GM12878 (cell line): Measurements from ENCODE around the gene IMMP2L. TPM values are rescaled to one million over a fixed set of nuclear protein-coding genes. Genes with fewer than 3 reads are reported as not detected.

ENCODE experiments used
- ATAC-seq: fragments of 200-7000 bp; cut with Tn5 transposase; 3 replicates; pipeline ENCODE4 v1.9.1; 2020; ENCODE audit warnings: mild to moderate bottlenecking, moderate library complexity
- BruUV-seq: library from RNA; stranded (reverse); fragments of 400-500 nt; replicated peaks from 2 replicates; lab custom pipeline; 2021; lab: Mats Ljungman, UMichigan
- CTCF ChIA-PET: fragments of 300-600 bp; sonication (Branson Sonifier 250); formaldehyde crosslinking; extraction: SDS; loops from one replicate; lab custom pipeline; 2021; ENCODE audit warnings: inconsistent platforms; lab: Yijun Ruan, JAX
- POLR2A ChIA-PET: fragments of 350-600 bp; formaldehyde crosslinking; extraction: SDS; loops from one replicate; lab custom pipeline; 2021; ENCODE audit warnings: inconsistent platforms; lab: Charles Lee
- RAD21 ChIA-PET: fragments of 300-600 bp; sonication (Branson Sonifier 250); formaldehyde crosslinking; loops from one replicate; lab custom pipeline; 2023; ENCODE audit warnings: antibody characterized with exemption; ENCODE audit not compliant: unreplicated experiment; lab: Charles Lee
- SMC1A ChIA-PET: fragments of 300-600 bp; sonication (Branson Sonifier 250); formaldehyde crosslinking; loops from one replicate; lab custom pipeline; 2023; ENCODE audit not compliant: unreplicated experiment, uncharacterized antibody; lab: Charles Lee
- DNase-seq: peaks from one replicate; pipeline ENCODE4 v3.0.0-alpha.2; 2011; ENCODE audit warnings: low read depth, low spot score
- FAIRE-seq: peaks from 3 replicates; lab custom pipeline; 2011; peaks lifted over from hg19 to GRCh38; lab: Jason Lieb, UNC
- H2AFZ ChIP-seq: 2 replicates; pipeline ENCODE4 v1.6.0; 2011; ENCODE audit warnings: low read depth, low read length, control low read depth; ENCODE audit not compliant: control insufficient read depth
- H3K27ac ChIP-seq: 2 replicates; pipeline ENCODE4 v1.5.1; 2011; ENCODE audit warnings: control low read depth; ENCODE audit not compliant: control insufficient read depth, insufficient read depth
- H3K27me3 ChIP-seq, 2 experiments: replicated peaks in 1 of 2; 2 replicates each; pipeline versions ENCODE4 v1.6.0 to v1.6.1; 2011; ENCODE audit warnings: low read length in 1 of 2; ENCODE audit not compliant: control insufficient read depth in 2 of 2, insufficient read depth in 2 of 2
- H3K36me3 ChIP-seq, 2 experiments: 2 replicates each; pipeline ENCODE4 v1.5.1; 2011; ENCODE audit warnings: low read length in 1 of 2; ENCODE audit not compliant: control insufficient read depth in 2 of 2, insufficient read depth in 2 of 2
- H3K4me1 ChIP-seq: 2 replicates; pipeline ENCODE4 v1.6.1; 2011; ENCODE audit warnings: mild to moderate bottlenecking, low read length, moderate library complexity, mixed read lengths; ENCODE audit not compliant: control insufficient read depth, insufficient read depth
- H3K4me2 ChIP-seq: 2 replicates; pipeline ENCODE4 v1.6.0; 2011; ENCODE audit warnings: control low read depth; ENCODE audit not compliant: control insufficient read depth, insufficient read depth
- H3K4me3 ChIP-seq: fragments of 200-600 bp; sonication (generic); 2 replicates; pipeline ENCODE4 v1.5.1; 2016
- H3K79me2 ChIP-seq: 2 replicates; pipeline ENCODE4 v1.6.0; 2011; ENCODE audit warnings: low read length; ENCODE audit not compliant: control insufficient read depth, insufficient read depth
- H3K9ac ChIP-seq: 2 replicates; pipeline ENCODE4 v1.8.0; 2011; ENCODE audit warnings: low read length, control low read depth, mixed read lengths; ENCODE audit not compliant: control insufficient read depth, insufficient read depth
- H3K9me3 ChIP-seq: replicated peaks from 3 replicates; pipeline ENCODE4 v1.5.1; 2011; ENCODE audit warnings: mild to moderate bottlenecking, low read length; ENCODE audit not compliant: control insufficient read depth, insufficient read depth
- H4K20me1 ChIP-seq: 2 replicates; pipeline ENCODE4 v1.6.0; 2011; ENCODE audit not compliant: control insufficient read depth, insufficient read depth
- ATF2 ChIP-seq: IDR thresholded peaks from 2 replicates; pipeline ENCODE4 v1.6.1; 2012; ENCODE audit warnings: low read length, inconsistent platforms
- CBFB ChIP-seq: IDR thresholded peaks from 2 replicates; pipeline ENCODE4 v1.6.1; 2016; ENCODE audit warnings: antibody characterized with exemption, low read depth
- CHD1 ChIP-seq: IDR thresholded peaks from 2 replicates; pipeline ENCODE4 v1.6.1; 2012; ENCODE audit warnings: low read depth, low read length, improper control_type of control experiment
- CREB1 ChIP-seq: IDR thresholded peaks from 2 replicates; pipeline ENCODE4 v1.6.1; 2012; ENCODE audit warnings: low read depth, mild to moderate bottlenecking, inconsistent platforms
- ESRRA ChIP-seq: IDR thresholded peaks from 2 replicates; pipeline ENCODE4 v1.6.1; 2012; ENCODE audit warnings: mild to moderate bottlenecking, low read length, improper control_type of control experiment
- HDGF ChIP-seq: fragments of 450-650 bp; IDR thresholded peaks from 2 replicates; pipeline ENCODE4 v1.6.1; 2016; ENCODE audit warnings: antibody characterized with exemption
- KDM1A ChIP-seq: fragments of 200-600 bp; sonication (generic); IDR thresholded peaks from 2 replicates; pipeline ENCODE4 v1.6.1; 2016; ENCODE audit warnings: borderline replicate concordance
- MYC ChIP-seq: IDR thresholded peaks from 2 replicates; pipeline ENCODE4 v1.6.1; 2011; ENCODE audit warnings: mild to moderate bottlenecking, low read length, moderate library complexity, inconsistent platforms; ENCODE audit not compliant: insufficient read depth, insufficient replicate concordance, insufficient read length, severe bottlenecking
- NR2F1 ChIP-seq: fragments of 450-650 bp; conservative IDR thresholded peaks from 2 replicates; pipeline ENCODE4 v1.6.1; 2017; ENCODE audit warnings: mild to moderate bottlenecking
- PBX3 ChIP-seq: IDR thresholded peaks from 2 replicates; pipeline ENCODE4 v1.6.1; 2011; ENCODE audit warnings: mild to moderate bottlenecking, low read depth, low read length, moderate library complexity; ENCODE audit not compliant: insufficient replicate concordance
- RFX5 ChIP-seq: IDR thresholded peaks from 2 replicates; pipeline ENCODE4 v1.6.1; 2011; ENCODE audit warnings: low read depth, low read length, improper control_type of control experiment
- SIN3A ChIP-seq: IDR thresholded peaks from 2 replicates; pipeline ENCODE4 v1.6.1; 2012; ENCODE audit warnings: low read depth, low read length, improper control_type of control experiment
- SP1 ChIP-seq: IDR thresholded peaks from one replicate; pipeline ENCODE4 v1.6.1; 2011; ENCODE audit warnings: low read depth, low read length
- SREBF1 ChIP-seq: IDR thresholded peaks from 2 replicates; pipeline ENCODE4 v1.6.1; 2012; ENCODE audit warnings: mild to moderate bottlenecking, low read length
- SREBF2 ChIP-seq: IDR thresholded peaks from 2 replicates; pipeline ENCODE4 v1.6.1; 2012; ENCODE audit warnings: mild to moderate bottlenecking, low read length
- STAT1 ChIP-seq: fragments of 450-650 bp; conservative IDR thresholded peaks from 2 replicates; pipeline ENCODE4 v1.6.1; 2014; ENCODE audit warnings: antibody characterized with exemption, mild to moderate bottlenecking
- TAF1 ChIP-seq: IDR thresholded peaks from 2 replicates; pipeline ENCODE4 v1.6.1; 2011; ENCODE audit warnings: mild to moderate bottlenecking, low read depth, low read length, borderline replicate concordance
- YY1 ChIP-seq: IDR thresholded peaks from 2 replicates; pipeline ENCODE4 v1.6.1; 2011; ENCODE audit warnings: low read depth, mild to moderate bottlenecking, low read length
- ZNF274 ChIP-seq: IDR thresholded peaks from one replicate; pipeline ENCODE4 v1.8.0; 2011; ENCODE audit not compliant: insufficient read length, insufficient read depth
- ZNF687 ChIP-seq: fragments of 450-650 bp; IDR thresholded peaks from 2 replicates; pipeline ENCODE4 v1.6.1; 2017; ENCODE audit warnings: mild to moderate bottlenecking, moderate library complexity
- WGBS: methylation state at CpG from one replicate; pipeline ENCODE4 v1.1.6; 2016; ENCODE audit warnings: low lambda C conversion rate; ENCODE audit not compliant: insufficient replicate concordance, insufficient coverage; ENCODE audit errors: missing lambda C conversion rate; 5-methylcytosine and 5-hydroxymethylcytosine counted together
- in situ Hi-C: fragments of 300-500 bp; cut with MboI; formaldehyde crosslinking; loops from 9 replicates; pipeline ENCODE4 v1.14.3; 2018; ENCODE audit warnings: mixed read lengths
- intact Hi-C: fragments of 100-400 bp; cut with micrococcal nuclease; formaldehyde crosslinking; loops from one replicate; pipeline ENCODE4 v1.14.2; 2022; ENCODE audit not compliant: unreplicated experiment
- polyA plus RNA-seq, 11 experiments: library from polyadenylated mRNA; depleted of rRNA in 4 of 11; unstranded in 6 of 11; stranded (reverse) in 5 of 11; fragments of >200 nt; fragmentation: Nextera tagmentation in 4 of 11; fragmentation: Illumina TruSeq in 1 of 11; extraction: Ambion mirVana in 4 of 11; extraction: Trizol in 1 of 11; gene quantifications; 1 replicate in 1 of 11; 2 replicates in 10 of 11; pipeline versions ENCODE4 v1.2.1 to v1.2.3, GENCODE V29; 2011 to 2016; ENCODE audit warnings: inconsistent platforms in 2 of 11, missing spikeins in 2 of 11, low read depth in 1 of 11
- total RNA-seq, 4 experiments: library from RNA; depleted of rRNA in 3 of 4; stranded (reverse); fragments of >200 nt in 3 of 4; fragmentation: Illumina TruSeq in 1 of 4; extraction: Trizol in 1 of 4; gene quantifications; 2 replicates each; pipeline versions ENCODE4 v1.2.1 to v1.2.3, GENCODE V29; 2013 to 2021

The IMMP2L gene
- total and polyA plus RNA-seq, 10 of the 15 experiments (the other 5 are each of a cell fraction or from before 2014, with no cell fraction given): 12.6 to 46.3 (median 19.6) TPM

- intact Hi-C loops (no loop called here), in situ Hi-C loops (no loop called here)
- SMC1A ChIA-PET: no interaction called here
- 48% methylated on average over 2 of the region's 2 CpGs for WGBS
- TF ChIP-seq ZNF687 (no peak), YY1 (no peak), SIN3A (no peak), ATF2 (no peak), SREBF1 (no peak), MYC (no peak), RFX5 (no peak), NR2F1 (no peak), KDM1A (no peak), SREBF2 (no peak), STAT1 (no peak), SP1 (no peak), TAF1 (no peak), HDGF (no peak), CBFB (no peak), ESRRA (no peak), PBX3 (no peak), CREB1 (no peak), CHD1 (no peak), ZNF274 (no peak)
- Histone ChIP-seq H3K4me3 (no peak overlapping the region), H3K9ac (no peak overlapping the region), H4K20me1 (no peaks in the 10 kb centered on the region), H3K4me2 (no peak overlapping the region), H3K36me3 (no peaks in the 10 kb centered on the region), H3K4me1 (no peaks in the 10 kb centered on the region), H3K79me2 (no peaks in the 10 kb centered on the region), H3K27me3 (no peaks in the 10 kb centered on the region), H3K9me3 (no peaks in the 10 kb centered on the region; the same call in 2 of the 3 replicates), H2AFZ (no peak overlapping the region), H3K27ac (no peak overlapping the region)
- no peak for ATAC-seq
- DNase-seq: no peak
- RAD21 ChIA-PET: no interaction called here
- FAIRE-seq: peak; percentile 44
- POLR2A ChIA-PET: no interaction called here
- CTCF ChIA-PET: no interaction called here
- BruUV-seq: no TSS peak
Measured at GRCh38 chr7:111056371-111056770, 505.9 kb downstream of the IMMP2L start.
